ENCODE measurements around the gene ACTR3C.

- TF ChIP-seq, protein P1, sequence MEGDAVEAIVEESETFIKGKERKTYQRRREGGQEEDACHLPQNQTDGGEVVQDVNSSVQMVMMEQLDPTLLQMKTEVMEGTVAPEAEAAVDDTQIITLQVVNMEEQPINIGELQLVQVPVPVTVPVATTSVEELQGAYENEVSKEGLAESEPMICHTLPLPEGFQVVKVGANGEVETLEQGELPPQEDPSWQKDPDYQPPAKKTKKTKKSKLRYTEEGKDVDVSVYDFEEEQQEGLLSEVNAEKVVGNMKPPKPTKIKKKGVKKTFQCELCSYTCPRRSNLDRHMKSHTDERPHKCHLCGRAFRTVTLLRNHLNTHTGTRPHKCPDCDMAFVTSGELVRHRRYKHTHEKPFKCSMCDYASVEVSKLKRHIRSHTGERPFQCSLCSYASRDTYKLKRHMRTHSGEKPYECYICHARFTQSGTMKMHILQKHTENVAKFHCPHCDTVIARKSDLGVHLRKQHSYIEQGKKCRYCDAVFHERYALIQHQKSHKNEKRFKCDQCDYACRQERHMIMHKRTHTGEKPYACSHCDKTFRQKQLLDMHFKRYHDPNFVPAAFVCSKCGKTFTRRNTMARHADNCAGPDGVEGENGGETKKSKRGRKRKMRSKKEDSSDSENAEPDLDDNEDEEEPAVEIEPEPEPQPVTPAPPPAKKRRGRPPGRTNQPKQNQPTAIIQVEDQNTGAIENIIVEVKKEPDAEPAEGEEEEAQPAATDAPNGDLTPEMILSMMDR (conservative IDR thresholded peaks at IDR 0.05; ENCODE audit: low read length): no peak
- TF ChIP-seq EZH2phosphoT487 (IDR thresholded peaks at IDR 0.05; ENCODE audit: borderline replicate concordance, low read depth, low read length): no peak
Measured at GRCh38 chr7:150311146-150311545, 12.2 kb downstream of the ACTR3C start.
